Measurements from ENCODE around the gene SLC18A2.
"Not testable (repeated sequence)": the region's sequence is repeated elsewhere in the genome, so short reads cannot be mapped to it uniquely, and the experiment has no call there.

Gene SLC18A2

GRCh38 chr10:117240621-117241529 is at the start of gene SLC18A2:
SLC18A2 (plus strand) TSS chr10:117241114; CDS start chr10:117241694, 580 bp downstream.
- DNase-seq (ENCODE audit: low spot score): no peak

DNA sequence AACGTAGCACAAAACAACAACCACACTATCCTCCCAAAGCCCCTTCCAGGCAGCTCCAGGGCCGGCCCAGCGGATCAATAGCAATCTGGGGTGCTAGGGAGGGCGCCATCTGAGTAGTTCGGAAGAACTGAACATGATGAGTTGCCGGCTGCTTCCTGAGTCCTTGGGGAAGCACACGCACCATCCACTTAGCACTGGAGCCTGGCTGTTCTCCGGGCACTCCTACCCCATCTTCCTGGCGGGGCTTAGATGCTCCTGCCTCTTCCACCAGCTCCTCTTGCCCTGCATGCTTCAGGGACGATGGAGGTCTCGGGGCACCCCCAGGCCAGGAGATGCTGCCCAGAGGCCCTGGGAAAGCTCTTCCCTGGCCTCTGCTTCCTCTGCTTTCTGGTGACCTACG is 43.7 kb upstream of the SLC18A2 start, which contains the start of gene KCNK18:
Gene KCNK18, plus strand, starts transcription at position 301 of the 400 bp plus-strand sequence. Its CDS starts 0 bp downstream, at position 301.
- no peak for DNase-seq (ENCODE audit: low spot score)

- no peak for DNase-seq (ENCODE audit: low spot score)
Measured at GRCh38 chr10:117198088-117198487, 42.8 kb upstream of the SLC18A2 start.

DNA sequence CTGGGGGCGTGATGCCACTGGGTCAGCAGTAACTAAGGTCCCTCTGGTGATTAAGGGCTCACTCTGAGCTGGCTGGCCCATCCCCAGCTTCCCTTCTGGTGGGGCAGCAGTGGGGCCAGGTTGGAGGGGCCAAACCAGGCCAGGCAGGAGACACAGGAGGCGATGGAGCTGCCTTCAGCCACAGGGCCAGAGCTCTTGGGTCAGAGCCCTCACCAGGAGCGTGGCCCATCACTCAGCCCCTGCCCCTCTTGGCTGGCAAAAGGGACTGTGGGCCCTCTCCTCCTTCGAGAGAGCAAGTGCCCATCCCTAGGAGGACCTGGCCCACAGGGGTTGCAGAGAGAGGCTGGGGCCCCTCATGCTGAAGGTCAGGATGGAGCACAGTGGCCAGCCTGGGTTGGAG is 39.1 kb upstream of the SLC18A2 start:
- no peak for DNase-seq (ENCODE audit: low spot score)

GRCh38 chr10:117204316-117204715 is 36.6 kb upstream of the SLC18A2 start:
- DNase-seq (ENCODE audit: low spot score): no peak

GRCh38 chr10:117212176-117212575 is 28.7 kb upstream of the SLC18A2 start:
- no peak for DNase-seq (ENCODE audit: low spot score)

- no peak for DNase-seq (ENCODE audit: low spot score)
Measured at GRCh38 chr10:117214401-117214800, 26.5 kb upstream of the SLC18A2 start.

DNA sequence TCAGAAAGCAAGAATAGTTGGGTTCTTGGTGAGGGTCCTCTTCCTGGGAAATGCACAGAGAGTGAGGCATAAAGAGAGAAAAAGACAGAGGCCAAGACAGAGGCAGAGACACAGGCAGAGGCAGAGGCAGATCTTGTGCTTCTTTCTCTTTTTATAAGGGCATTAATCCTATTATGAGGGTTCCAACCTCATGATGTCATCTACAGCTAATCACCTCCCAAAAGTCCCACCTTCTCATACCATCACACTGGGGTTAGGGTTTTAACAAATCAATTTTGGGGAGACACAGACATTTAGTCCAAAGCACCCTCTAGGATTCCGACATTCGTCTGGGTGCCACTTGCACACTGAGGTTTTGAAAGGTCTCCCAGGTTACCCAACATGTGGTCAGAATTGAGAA is 25.8 kb upstream of the SLC18A2 start:
- no peak for DNase-seq (ENCODE audit: low spot score)

DNA sequence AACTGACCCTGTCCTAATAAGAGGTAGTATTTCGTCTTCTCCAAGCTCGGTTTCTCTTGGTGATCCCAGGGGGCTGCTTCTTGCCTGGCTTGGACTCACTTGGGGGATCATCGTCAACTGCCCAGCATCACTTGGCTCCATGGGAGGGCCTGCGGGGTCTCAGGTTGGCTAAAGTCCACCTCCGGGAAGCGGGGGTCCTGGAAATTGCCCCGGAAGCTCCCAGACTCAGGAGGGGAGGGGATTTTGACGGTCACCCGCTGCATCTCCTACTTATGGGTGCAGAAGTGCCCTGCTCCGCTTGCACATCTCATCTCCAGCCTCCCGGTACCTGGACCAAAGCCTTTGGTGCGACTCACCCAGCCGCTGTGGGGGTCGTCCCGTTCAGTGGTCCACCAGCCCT is 24.9 kb upstream of the SLC18A2 start:
- DNase-seq (ENCODE audit: low spot score): no peak

- DNase-seq (ENCODE audit: low spot score): peak; percentile 81
Measured at GRCh38 chr10:117216611-117217195, 24.2 kb upstream of the SLC18A2 start.

DNA sequence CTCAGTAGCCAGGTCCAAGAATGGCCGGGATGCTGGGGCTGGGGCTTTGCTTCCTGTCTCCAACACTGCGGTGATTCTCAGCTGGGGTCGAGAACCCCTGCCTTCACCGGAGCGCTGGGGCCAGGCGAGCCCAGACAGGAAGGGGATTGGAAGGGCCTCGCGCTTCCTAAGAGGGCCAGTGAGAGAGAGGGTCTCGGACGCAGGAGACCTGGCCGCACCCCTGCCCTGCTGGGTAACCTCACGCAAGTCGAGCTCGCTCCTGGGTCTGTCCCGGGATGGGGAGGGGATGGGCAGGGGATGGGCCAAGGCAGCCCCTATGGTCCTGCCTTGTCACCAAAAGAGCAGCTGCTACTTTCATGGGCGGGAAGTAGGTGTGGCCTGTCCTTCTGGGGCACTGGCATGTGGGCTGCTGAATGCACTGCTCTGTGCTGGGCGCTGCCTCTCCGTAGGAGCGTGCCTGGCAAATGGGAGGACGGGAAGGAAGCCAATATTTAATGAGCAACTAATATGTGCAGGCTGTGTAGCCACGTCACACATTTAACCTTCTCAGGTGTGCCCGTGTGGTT is 23.6 kb upstream of the SLC18A2 start:
- no peak for DNase-seq (ENCODE audit: low spot score)

GRCh38 chr10:117218654-117219053 is 22.3 kb upstream of the SLC18A2 start:
- DNase-seq (ENCODE audit: low spot score): no peak

DNA sequence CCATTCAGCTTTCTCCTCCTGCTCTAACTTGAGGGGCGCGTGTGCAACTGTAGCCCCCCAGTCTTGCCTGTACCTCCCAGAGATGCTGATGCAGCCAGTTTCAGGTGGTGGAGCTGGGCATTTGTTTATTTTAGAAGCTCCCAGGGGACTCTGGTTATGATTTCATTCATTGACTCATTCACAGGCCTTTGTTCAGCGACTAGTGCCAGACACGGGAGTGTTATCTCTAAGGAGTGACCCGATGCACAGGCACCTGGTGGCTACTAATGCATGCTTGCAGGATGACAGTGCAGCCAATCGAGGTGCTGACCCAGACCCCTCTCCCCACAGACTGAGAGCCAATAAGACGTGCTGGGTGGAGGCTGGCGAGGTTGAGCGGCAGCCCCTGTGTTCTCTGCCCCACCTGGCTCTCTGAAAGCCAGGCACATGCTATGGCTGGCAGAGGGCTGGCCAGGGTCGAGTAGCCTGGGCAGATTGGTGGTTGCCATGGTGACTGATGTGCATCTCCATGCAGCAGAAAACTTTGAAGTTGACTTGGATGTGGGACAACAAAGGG is 19.7 kb upstream of the SLC18A2 start:
- DNase-seq (ENCODE audit: low spot score): no peak

DNA sequence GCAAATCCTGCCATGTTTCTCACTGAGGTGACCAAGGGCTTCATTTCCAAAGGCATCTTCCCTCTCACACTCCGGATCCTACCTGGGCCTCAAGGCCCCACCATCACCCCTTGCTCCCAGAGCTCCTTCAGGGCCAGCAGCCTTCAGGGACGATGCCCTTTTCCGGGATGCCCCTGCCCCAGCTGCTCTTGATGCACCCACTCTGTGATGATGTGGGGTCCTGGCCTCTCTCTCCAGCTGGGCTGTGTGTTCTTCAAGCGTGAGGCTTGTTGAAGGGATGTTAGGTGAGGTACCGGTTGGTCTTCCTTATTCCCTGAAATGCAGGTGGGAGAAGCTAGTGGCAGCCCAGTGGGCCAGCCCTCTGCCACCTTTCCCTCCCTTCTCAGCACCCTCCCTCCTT is 18.4 kb upstream of the SLC18A2 start:
- DNase-seq (ENCODE audit: low spot score): no peak

GRCh38 chr10:117222976-117223692 is 17.8 kb upstream of the SLC18A2 start:
- DNase-seq (ENCODE audit: low spot score): no peak

DNA sequence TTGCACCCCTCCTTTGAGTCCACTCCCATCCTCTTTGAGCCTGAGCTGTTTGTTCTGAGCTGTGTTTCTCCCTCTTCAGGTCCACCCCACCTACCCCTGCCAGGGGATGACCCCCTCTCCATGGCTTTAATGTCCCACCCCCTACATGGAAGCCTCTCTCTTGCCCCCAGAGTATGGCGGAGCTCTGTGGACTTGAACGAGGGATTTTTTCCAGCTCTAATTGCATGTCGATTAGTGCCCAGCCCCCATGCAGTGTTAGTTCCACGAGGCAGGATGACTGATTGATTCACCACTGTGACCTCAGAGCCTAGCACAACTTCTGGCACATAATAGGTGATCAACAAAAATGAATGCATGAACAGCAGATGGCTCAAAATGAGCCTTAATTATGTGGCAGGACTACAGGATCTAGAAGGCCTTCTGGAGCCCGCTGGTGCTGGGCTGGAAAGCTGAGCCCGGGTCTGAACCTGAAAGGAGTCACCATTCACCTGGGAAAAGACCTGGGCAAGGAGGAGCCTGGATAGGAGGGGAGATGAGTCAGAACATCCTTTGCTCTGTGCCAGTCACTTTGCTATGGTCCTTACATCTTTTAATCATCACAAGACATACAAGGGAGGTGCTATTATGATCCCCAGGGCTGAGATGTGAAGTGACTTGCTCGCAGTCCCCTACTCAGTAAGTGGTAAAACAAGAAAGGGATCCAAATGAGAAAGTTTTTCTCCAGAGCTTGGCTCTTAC is 17.1 kb upstream of the SLC18A2 start:
- no peak for DNase-seq (ENCODE audit: low spot score)

DNA sequence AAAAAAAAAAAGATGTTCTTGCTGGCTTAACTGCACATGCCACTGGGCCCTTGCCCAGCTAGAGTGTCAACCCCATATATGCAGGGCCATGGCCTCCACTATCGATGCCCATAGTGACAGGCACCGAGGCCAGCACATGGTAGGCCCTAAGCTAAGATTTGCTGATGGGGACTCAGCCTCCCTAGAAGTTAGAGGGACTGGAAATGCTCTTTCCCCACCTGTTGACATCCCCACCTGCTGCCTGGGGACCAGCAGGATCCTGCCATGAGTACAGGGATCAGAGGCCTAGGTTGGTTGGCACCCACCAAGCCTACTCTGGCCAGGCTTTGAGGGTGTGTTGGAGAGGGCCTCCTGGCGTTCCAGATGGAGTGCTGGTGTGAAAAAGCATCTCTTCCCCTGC is 16.0 kb upstream of the SLC18A2 start:
- no peak for DNase-seq (ENCODE audit: low spot score)

GRCh38 chr10:117226813-117227451 is 14.0 kb upstream of the SLC18A2 start:
- peak; percentile 38 for DNase-seq (ENCODE audit: low spot score)

DNA sequence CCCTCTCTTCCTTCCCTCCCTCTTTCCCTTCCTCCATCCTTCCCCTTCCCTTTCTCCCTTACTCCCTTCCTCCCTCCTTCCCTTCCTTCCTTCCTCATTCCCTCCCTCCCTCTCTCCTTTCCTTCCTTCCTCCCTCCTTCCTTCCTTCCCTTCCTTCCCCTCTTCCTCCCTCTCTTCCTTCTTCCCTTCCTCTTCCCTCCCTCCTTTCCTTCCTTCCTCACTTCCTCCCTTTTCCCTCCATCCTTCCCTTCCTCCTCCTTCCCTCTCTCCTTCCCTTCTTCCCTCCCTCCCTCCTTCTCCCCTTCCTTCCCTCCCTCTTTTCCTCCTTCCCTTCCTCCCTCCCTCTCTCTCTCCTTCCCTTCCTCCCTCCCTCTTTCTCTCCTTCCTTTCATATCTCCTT is 12.7 kb upstream of the SLC18A2 start:
- DNase-seq (ENCODE audit: low spot score): no peak

GRCh38 chr10:117230107-117230506 is 10.8 kb upstream of the SLC18A2 start:
- DNase-seq (ENCODE audit: low spot score): not testable (repeated sequence)
